Ramos (cell line): Measurements from ENCODE around the gene NPAS3.

Source experiments
- in situ Hi-C: fragments of 300-500 bp; cut with MboI; formaldehyde crosslinking; loops from one replicate; pipeline ENCODE4 v1.14.3; 2022; ENCODE audit warnings: low sequenced_read_pairs; ENCODE audit not compliant: unreplicated experiment

The NPAS3 gene

DNA sequence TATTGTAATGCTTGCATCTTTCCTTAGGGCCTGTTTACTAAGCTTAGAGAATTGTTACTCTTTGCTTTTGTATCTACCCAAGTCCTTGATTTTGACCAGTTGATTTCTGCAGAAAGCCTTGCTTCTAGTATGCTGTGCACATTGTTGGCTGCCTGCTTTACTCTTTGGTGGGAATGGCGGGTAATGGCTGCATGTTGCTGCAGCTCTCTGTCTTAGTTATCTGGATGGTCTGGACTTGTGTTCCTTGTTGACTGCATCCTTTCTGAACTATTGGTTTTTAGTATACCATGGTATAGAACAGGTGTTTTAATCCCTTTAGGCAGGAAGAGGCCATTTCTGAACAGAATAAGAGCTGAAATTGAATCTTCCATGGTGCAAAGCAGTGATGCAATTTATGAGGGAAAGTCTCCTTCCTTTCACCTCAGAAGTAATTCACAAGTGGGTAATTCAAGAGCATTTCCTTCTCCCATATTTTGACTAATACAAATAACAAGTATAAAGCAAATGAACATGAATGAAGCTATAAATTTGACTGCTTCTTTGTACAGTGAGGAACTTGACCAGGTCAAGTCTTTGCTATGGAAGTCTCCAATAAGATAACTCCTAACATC is 466.4 kb downstream of the NPAS3 start:
- in situ Hi-C loops: no loop called here

DNA sequence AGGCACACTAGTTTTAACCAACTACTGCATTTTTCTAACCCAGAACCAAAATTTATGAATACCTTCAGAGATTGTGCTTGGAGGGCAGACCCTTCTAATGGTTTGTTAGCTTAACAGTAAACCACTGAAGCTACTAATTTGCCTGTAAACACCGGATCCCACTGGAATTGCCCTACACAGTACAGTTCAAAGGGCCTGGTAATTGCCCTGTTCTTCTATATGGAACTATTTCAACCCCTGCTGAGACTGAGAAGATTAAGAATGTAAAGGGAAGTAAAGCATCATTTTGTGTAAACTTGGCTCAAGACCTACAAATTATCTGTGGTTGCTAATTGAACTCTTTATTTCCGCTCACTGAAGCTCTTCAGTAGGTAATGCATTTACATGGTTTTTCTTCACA is 468.1 kb downstream of the NPAS3 start:
- in situ Hi-C loops: no loop called here

DNA sequence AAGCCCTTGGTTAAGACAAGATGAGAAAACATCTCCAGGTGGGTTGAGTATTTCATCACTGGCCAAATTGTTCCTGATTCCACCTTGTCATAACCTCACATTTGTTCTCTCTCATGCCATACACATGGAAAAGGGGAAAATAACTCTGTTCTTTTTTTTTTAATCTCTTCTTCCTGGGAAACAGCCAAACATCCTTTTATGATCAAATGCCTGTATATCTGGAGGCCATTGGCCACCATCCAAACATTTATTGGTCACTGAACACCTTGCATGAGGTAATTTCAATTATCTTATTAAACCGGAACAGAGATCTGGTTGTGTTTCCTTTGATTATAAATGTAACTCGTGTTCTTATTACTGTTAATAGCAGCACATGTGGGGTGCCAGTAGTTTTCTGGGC is 469.6 kb downstream of the NPAS3 start:
- in situ Hi-C loops: no loop called here

DNA sequence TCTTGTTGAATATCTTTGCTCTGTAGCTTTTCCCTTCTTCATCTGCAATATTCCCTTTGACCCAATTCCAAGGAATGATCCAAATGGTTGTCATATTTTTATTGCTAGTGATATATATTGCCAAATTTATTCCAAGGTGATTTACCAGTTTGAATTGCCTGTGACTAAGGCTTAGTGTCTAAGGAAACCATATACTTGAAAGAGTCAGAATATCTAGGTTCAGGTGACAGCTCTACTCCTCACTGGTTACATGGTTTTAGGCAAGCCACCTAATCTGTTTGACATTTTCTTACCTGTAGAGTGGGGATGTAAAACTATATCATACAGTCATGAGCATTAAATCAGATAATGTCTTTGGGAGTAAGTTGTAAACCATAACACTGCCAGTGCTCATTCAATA is 473.8 kb downstream of the NPAS3 start:
- in situ Hi-C loops: no loop called here

DNA sequence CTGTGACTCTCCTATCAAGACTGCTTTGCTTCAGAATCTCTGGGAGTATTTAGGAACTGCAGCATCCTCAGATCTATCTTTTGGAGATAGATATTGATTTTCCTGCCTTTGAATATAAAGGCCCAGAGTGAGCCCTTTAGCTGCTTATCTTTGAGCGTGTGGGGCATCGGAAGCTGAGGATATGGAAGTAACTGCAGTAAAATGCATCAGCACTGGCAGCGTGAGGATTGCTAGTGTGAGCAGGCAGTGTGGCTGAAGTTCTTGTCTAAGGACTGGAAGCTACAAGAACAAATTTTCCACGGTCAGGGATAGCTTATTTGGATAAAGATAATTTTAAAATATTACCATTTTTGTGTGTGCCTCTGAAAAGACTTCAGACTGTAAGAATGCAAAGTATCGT is 474.7 kb downstream of the NPAS3 start:
- in situ Hi-C loops: no loop called here

DNA sequence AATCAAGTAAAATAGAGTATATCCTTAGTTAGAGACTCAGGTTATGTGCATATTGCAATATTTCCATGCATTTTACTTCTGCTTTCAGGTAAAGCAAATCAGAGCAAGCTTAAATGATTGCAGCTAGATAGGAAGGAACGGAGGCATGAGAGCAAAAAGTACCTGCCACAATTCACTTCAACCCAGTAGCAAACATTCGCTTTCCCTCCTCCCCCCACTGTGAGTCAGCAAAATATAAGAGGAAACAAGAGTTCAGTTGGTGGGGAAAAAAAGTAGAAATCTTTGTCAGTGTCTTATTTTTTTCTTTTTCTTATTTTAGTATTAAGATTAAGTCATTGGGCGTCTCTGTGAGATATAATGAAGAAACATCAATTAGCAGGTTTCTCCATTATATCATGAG is 475.4 kb downstream of the NPAS3 start:
- in situ Hi-C loops: no loop called here

DNA sequence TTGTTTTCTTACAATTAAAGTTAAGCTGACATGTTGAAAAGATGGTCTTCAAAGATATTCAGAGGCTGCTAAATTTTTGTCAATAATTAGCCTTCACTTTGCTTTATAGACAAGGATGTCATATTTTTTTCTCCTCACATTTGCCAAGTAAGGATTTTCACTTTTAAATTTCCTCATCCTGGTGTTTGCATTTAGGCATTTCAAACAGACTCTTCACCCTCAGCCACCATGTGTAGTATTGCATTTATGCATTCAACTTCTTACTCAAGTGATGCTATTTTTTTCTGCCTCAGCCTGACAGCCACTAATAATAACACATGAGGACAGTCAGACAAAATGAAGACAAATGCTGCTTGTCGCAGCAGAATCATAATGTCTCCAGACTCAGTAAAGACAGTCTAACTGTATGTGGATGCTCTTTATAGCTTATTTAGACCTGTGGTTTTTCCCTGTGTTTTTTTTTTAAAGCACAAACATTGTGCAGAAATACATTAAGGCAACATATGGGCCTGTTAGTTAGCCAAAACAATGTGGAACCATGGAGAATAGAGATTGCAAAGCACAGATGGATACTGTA is 481.5 kb downstream of the NPAS3 start:
- in situ Hi-C loops: no loop called here

DNA sequence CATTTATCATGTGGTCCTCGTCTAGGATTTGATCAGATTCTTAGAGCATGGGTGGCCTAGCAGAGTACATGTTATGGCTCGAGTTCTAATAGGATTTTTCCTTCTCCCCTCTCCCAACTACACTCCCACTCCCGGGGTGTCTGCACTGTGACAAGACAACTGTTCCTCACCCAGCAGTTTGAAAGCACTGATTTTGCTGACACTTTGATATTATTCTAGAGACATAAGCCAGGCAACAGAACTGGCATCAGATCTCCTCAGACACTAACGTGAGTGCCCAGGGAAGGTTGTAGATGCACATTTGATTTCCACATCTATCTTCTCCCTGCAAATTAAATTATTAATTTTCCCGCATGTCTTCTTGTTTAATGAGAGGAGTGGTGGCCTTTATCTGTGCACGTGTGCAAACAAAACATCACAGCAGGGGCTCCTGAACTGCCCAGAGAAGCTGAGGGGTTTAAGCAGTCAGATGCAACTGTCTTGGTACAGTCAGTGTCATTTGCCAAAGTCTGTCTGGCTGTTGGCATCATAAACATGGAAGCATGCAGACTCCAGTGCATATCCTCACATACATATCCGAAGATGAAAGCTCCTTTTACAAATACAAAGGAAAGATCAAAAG is 491.8 kb downstream of the NPAS3 start:
- in situ Hi-C loops: no loop called here

DNA sequence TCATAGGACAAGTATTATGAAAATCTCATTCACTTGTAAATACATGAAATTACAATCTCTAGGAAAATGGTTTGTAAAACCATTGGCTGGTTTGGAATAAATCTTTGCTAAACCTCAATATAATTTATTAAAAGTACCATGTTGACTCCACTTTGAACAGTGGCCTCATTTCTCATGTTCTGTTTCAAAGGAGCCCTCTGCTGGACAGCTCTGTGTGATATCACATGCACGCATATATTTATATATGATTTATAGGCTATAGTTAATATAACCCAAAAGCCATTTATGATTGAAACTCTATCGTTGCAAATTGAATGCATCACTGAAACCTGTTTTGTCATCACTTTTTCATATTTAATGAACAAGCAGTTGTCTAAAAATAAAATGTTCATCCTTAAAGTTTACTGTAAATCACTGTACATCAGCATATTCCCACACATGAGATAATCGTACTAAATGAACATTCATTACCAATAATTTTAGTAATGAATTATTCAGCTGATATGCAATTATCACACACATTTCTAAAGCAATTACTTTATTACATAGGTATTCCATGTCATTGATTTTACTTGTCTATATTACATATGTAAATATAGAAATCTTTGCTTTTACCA is 493.8 kb downstream of the NPAS3 start:
- in situ Hi-C loops: no loop called here

DNA sequence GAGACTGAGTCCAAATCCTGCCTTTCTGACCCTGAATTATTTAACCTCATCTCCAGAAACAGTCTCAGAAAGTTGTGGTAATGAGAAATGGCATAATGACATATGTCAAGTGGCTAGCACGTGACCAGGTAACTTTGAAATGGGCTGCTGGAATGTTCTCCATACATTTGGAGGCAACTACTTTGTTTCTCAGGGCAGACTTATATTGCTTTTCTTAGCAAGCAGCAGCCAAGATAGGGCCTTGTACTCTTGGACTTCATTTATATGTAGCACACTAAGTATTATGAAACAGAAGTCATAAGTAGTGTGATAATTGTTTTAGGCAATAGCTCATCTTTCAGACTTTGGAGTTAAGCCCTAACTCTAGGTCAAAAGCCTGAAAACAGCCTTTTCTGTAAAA is 494.7 kb downstream of the NPAS3 start:
- in situ Hi-C loops: no loop called here

DNA sequence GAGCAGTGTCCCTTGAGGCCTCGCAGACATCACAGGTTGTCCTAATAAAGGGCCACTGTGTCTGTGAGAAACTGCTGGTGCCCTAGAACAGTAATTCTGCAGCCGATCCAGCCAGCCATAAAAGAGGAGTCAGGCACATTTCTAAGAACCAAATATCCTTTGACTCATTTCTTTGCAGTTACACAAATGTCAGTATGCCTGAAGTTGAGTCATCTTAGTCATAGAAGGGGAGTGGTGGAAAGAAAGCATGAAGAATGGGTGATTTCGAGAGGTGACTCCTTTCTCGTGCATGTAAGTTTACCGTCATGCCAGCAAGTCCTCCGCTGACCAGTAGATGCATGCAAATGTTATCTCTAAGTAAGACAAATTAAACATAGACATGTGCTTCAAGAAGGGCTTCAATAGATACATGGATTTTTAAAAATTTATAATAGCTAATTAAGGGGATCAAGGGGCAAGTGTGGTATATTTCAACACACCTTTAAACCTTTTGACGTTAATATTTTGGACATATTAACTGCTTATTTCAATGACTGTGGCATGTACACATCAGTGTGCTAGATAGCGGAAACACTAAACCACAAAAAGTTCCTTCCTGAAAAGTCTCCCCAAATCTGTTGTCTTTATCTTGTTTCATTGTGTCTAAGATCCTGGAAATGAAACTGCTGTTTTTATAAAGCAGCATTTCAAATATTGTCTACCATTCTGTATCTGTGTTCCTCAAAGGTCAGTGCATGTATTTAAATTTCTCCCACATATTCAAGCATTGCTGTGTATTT is 497.4 kb downstream of the NPAS3 start:
- in situ Hi-C loops: no loop called here

DNA sequence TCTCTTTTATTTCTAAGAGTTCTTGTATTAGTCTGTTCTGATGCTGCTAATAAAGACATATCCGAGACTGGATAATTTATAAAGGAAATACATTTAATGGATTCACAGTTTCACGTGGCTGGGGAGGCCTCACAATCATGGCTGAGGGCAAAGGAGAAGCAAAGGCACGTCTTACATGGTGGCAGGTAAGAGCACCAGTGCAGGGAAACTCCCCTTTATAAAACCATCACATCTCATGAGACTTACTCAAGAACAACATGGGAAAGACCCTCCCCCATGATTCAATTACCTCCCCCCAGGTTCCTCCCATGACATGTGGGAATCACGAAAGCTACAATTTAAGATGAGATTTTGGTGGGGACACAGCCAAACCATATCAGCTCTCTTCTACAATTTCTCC is 503.0 kb downstream of the NPAS3 start:
- in situ Hi-C loops: no loop called here

DNA sequence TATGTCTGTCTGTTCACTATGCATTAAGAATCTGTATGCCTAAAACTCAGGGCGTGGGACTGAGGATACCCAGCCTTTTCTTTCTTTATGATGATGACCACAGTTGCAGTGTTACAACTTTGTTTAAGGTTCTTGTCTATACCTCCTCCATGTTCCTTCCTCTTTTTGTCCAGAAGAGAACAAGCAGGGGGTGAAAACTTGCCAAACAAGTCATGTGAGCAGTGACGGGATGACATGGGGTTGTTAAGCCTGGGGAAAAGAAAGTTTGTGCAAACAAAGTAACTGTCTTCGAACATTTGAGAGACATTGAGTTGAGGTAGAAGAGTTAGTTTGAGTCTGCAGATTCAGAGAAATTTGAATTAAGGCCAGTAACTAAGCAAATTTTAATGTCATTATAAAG is 505.5 kb downstream of the NPAS3 start:
- in situ Hi-C loops: no loop called here

DNA sequence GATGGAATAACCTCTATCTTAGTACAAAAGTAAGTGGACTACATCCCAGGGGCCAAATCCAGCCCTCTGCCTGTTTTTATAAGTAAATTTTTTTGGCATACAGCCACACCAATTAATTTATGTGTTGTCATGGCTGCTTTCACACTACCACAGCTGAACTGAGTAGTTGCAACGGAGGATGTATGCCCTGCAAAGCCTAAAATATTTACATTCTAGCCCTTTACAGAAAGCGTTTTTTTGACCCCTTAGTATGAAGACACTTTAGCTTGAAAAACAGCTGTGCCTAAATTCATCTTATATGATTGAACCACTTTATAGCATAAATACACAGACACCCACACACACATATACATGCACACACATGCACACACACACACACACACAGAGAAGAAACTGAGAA is 510.6 kb downstream of the NPAS3 start:
- in situ Hi-C loops: no loop called here

DNA sequence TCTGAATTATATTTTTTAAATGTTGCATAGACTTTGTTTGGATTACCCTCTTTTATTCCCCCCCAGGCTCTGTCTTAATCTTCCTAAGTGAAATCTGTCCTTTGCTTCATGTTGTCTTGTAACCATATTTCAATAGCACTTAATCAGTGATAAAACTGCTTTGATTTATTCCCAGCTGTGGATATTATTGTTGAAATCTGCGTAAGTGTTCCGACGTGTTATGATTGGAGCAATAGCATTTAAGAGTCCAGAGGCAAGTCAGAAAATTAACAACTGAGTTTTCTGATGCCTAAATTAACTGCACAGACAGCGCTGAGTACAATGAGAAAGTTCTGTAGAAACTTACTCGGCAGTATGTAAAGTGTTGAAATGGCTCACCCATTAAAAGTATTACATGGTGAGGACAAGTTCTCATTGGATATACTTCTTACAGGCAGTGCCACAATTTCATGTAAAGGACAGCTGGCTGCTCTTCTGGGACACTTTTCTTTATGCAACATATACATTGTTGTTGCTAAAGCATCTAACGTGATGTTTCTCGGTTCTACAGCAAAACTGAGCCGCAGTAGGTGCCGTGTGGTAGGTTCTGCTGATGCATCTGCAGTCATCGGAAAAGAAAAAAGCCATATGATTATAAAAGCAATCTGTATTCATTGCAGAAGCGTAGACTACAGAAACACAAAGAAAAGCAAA is 511.2 kb downstream of the NPAS3 start:
- in situ Hi-C loops: no loop called here

DNA sequence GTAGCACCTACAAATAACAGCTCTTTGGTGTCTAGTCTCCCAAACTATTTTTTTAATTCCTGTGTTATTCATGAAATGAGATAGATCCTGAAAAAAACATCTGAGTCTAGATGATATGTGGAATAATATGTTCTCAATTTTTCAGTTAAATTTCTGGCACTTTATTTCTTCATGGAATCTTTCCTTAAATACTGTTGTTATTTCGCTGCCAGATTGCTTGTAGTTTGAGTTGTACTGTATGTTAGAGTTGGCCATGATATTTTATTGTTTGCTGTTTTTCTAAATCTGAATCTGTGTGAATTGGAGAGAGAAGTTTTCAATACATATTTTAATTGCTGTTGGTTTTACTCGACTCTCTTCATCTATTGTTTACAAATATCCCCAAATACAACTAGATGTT is 511.7 kb downstream of the NPAS3 start:
- in situ Hi-C loops: no loop called here

DNA sequence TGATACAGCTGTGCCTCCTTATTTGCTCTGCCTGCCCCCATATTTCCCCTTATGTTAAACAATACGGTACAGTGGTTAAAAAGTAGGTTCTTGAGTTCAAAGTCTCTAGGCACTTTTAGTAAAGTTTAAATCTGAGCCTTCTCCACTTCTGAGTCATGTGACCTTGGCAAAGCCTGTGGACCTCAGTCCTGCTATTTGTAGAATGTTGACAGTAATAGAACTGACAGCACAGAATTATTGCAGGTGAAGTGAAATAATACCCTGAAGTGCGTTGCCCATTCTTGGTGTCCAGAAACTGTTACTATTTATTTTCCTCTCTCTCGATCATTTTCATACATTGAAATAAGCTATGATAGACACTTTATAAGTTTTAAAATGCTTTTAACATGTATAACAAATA is 512.5 kb downstream of the NPAS3 start:
- in situ Hi-C loops: no loop called here

DNA sequence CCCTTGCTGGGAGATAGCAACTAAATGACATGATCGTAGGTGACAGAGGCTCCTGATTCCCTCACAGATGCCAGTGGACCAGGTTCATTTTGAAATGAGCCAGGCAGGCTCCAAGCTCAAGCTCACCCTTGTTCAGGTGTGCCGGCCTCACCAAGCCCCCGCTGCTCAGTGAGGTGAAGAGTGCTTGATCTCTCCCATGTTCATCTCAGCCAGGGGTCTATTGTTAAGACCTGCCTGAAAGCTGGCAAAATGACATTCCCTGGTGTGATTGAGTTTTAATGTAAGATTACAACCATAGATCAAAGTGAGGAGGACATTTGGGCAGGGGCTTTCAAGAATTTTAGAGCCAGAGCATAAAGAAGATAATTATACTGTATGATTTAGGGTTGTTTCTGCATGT is 514.3 kb downstream of the NPAS3 start:
- in situ Hi-C loops: no loop called here

DNA sequence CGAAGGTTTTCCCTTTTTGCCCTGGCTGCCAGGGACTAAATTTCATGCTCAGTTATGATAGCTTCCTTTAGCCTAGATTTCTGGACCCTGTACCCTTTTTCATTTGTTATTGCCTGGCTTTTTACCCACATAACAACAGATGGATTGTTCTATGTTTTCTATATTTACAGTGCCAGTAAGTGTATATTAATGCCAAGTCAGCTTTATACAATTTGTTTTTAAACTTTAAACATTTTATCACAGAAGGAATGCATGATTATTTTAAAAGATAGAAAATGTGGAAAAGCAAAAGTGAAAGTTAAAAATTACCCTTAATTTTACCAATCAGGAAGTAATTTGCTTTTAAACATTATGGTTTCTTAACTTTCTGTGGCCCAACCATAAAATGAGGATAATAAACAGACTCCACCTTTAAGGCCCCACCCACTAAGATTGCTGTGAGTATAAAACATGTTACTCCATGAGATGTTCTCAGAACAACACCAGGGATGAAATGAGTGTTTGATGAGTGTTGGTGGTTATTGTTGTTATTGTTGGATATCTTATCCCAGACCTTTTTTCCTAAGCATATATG is 515.4 kb downstream of the NPAS3 start:
- in situ Hi-C loops: no loop called here

DNA sequence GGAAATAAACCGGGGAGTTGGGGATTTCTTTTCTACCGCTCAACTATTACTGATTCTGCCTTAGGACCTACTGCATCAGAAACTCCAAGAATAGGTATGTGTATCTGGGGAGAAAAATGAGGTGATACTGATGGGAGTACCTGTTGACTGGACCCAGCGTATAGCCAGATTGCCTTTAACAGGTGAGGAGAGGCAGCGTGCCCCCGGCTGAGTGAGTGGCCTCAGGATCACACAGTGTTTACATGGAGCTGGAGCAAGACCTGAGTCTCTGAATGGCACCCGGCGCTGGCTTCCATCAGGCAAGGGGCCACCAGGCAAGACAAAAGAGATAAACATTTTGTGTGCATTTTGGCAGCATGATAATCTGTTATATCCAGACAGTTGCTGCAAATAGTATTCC is 516.0 kb downstream of the NPAS3 start:
- in situ Hi-C loops: no loop called here
